AG10803 (cell line): ENCODE results near the gene BIRC6.
"Not testable (repeated sequence)": the region's sequence is repeated elsewhere in the genome, so short reads cannot be mapped to it uniquely, and the experiment has no call there.

Experiments used
- DNase-seq: peaks from one replicate; pipeline ENCODE4 v3.0.0; 2010; ENCODE audit warnings: low read depth
- H3K4me3 ChIP-seq: 2 replicates; pipeline ENCODE4 v1.5.1; 2011; ENCODE audit warnings: mild to moderate bottlenecking, low read length, control low read depth
- CTCF ChIP-seq: conservative IDR thresholded peaks from 2 replicates; pipeline ENCODE4 v1.5.1; 2011; ENCODE audit warnings: mild to moderate bottlenecking, low read length, control low read depth, inconsistent platforms

The BIRC6 gene

GRCh38 chr2:32366595-32366994 lies 9.8 kb downstream of the BIRC6 start:
- DNase-seq: no peak
- TF ChIP-seq CTCF: no peak
- H3K4me3 ChIP-seq: no peak overlapping the region

GRCh38 chr2:32369222-32369621 lies 12.4 kb downstream of the BIRC6 start:
- H3K4me3 ChIP-seq: no peak overlapping the region
- no peak for DNase-seq
- TF ChIP-seq CTCF: no peak

DNA sequence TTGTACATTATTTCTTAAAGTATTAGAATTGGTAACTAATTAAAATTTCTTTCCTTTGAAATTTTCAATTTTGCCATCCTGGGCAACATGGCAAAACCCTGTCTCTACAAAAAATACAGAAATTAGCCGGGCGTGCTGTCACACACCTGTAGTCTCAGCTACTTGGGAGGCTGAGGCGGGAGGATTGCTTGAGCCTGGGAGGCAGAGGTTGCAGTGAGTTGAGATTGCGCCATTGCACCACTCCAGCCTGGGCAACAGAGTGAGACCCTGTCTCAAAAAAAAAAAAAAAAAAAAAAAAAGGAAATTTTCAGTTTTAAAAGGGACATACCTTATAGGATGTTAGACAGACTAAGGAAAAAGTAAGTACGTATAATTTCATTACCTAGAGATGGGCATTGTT lies 14.1 kb downstream of the BIRC6 start:
- not testable (repeated sequence) for H3K4me3 ChIP-seq, DNase-seq

GRCh38 chr2:32372519-32373182 lies 15.8 kb downstream of the BIRC6 start:
- H3K4me3 ChIP-seq: no peak overlapping the region
- no peak for DNase-seq
- no peak for TF ChIP-seq CTCF

- no peak for TF ChIP-seq CTCF
- DNase-seq: no peak
- no peak overlapping the region for H3K4me3 ChIP-seq
Observed at GRCh38 chr2:32375228-32375892, 18.5 kb downstream of the BIRC6 start.

DNA sequence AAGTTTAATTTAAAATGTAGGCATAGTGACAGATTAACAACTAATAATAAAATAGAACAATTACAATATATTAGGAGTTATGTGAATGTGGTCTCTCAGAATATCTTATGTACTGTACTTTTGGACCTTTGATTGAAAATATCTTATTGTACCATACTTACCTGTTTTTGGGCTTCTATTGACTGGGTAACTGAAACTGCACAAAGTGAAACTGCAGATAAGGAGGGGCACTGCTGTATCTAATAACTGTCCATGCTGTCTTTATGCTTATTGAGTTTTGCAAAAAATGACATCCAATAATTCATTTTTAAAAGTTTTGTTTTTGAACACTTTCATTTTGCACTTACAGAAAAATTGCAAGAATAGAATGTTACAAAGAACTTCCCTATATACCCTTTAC lies 19.9 kb downstream of the BIRC6 start:
- H3K4me3 ChIP-seq: no peak overlapping the region
- TF ChIP-seq CTCF: no peak
- DNase-seq: no peak

DNA sequence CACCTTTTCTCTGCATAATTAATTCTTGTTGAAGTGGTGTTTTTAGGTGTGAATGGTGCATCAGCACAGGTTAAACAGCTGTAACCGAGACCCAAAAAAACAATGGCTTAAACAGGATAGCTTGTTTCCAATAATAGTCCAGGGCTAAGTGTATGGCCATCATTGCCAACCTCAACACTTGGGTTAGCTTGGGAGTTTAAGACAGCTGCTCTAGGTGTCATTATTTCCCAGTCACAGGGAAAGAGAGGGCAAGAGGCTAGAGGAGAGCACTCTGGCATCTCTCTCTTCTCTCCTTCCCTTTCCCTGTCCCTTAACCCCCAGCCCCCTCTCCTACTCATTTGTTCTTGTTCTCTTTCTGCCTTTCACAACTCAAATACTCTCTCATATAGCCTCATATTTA lies 21.1 kb downstream of the BIRC6 start:
- DNase-seq: no peak
- no peak overlapping the region for H3K4me3 ChIP-seq
- TF ChIP-seq CTCF: no peak
